Measurements from ENCODE around the gene RAX2. TPM values are rescaled to one million over a fixed set of nuclear protein-coding genes. Genes with fewer than 3 reads are reported as not detected.

The RAX2 gene
- total RNA-seq, 1 donor from 2014 or later, result not detected

DNA sequence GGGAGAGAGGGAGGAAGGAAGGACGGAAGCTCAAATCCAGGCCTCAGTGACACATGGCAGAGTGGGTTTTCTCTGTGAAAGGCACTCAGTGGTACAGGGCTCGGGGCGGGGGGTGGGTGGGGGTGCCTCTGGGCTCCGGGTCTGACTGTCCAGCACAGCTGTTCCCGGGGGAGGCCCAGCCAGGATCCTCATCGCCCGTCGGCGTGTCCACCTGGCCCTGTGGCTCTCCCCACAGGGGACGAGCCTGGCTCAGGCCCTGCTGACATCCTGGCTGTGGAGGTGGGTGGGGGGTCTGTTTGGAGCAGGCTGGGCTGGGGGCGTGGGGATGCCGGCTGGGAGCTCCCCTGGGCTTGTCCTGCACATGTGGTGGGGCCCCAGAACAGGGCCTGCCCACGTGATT lies 32.4 kb upstream of the RAX2 start:
- no peak for DNase-seq (ENCODE audit: low read depth)
- H3K4me3 ChIP-seq (ENCODE audit: low read depth, low read length), result no peak overlapping the region
- H3K27me3 ChIP-seq (ENCODE audit: control insufficient read depth, insufficient read depth, low read length), result peaks cover 21% of the 10 kb centered on the region
- TF ChIP-seq, protein P1, sequence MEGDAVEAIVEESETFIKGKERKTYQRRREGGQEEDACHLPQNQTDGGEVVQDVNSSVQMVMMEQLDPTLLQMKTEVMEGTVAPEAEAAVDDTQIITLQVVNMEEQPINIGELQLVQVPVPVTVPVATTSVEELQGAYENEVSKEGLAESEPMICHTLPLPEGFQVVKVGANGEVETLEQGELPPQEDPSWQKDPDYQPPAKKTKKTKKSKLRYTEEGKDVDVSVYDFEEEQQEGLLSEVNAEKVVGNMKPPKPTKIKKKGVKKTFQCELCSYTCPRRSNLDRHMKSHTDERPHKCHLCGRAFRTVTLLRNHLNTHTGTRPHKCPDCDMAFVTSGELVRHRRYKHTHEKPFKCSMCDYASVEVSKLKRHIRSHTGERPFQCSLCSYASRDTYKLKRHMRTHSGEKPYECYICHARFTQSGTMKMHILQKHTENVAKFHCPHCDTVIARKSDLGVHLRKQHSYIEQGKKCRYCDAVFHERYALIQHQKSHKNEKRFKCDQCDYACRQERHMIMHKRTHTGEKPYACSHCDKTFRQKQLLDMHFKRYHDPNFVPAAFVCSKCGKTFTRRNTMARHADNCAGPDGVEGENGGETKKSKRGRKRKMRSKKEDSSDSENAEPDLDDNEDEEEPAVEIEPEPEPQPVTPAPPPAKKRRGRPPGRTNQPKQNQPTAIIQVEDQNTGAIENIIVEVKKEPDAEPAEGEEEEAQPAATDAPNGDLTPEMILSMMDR (IDR thresholded peaks at IDR 0.05; ENCODE audit: insufficient read depth, low read length, poor library complexity, severe bottlenecking), result no peak
- no peaks in the 10 kb centered on the region for H3K36me3 ChIP-seq (ENCODE audit: control insufficient read depth, insufficient read depth, low read length)

DNA sequence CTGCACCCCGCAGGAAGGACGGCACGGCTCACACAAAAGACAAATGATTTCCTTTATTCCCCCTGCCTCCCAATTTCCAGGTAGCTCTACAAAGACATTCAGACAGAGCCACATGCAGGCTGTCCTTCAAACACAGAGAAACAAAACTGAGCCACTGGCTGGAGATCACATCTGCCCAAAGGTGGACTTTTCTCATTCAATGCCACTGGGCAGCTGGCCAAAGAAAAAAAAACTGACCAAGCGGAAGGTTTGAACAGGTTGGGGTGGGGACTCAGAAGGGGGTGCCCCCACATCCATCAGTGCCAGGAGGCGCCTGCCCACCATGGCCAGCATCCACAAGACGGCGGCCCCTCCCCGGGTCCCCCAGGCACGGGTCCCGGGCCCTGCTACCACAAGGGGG lies 32.0 kb upstream of the RAX2 start:
- no peak overlapping the region for H3K4me3 ChIP-seq (ENCODE audit: low read depth, low read length)
- no peak for DNase-seq (ENCODE audit: low read depth)
- H3K27me3 ChIP-seq (ENCODE audit: control insufficient read depth, insufficient read depth, low read length), result peaks cover 21% of the 10 kb centered on the region
- no peaks in the 10 kb centered on the region for H3K36me3 ChIP-seq (ENCODE audit: control insufficient read depth, insufficient read depth, low read length)
- TF ChIP-seq, protein P1 (IDR thresholded peaks at IDR 0.05; ENCODE audit: insufficient read depth, low read length, poor library complexity, severe bottlenecking), result no peak

DNA sequence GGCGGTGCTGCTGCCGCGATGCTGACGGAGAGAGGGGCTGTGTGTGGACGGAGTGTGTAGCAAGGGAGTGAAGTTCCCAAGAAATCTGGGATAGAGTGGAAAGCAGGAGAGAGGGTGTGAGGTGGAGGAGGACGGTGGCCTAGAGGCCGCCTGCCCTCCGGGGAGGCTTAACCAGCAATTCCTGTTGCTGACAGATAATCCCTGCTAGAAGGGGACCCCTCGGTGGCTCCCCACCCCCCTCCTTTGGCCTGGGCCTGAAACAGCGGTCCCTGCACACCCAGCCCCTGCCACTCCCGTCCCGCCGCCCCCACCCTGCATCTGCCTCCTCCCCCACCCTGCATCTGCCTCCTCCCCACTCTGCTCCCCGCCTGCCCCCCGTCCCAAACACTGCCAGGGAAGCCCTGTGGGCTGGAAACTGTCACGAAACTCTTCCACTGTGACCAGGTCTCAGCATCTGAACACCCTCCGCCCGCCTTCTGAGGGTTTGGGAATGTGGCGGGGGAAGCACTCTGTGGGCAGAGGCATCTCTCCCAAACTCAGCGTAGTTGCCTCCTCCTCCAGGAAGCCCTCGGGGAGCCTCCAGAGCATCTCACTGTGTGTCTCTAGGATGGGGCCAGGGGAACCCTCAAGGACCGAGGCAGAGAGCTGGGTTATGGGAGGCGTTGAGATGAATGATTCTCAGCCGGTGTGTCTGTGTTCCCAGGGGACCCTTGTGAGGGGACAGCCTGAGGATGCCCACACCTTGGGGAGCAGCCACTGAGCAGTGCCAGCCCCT lies 31.3 kb upstream of the RAX2 start:
- Histone ChIP-seq H3K36me3 (ENCODE audit: control insufficient read depth, insufficient read depth, low read length) (no peaks in the 10 kb centered on the region), H3K4me3 (ENCODE audit: low read depth, low read length) (no peak overlapping the region), H3K27me3 (ENCODE audit: control insufficient read depth, insufficient read depth, low read length) (peaks cover 21% of the 10 kb centered on the region)
- TF ChIP-seq, protein P1 (IDR thresholded peaks at IDR 0.05; ENCODE audit: insufficient read depth, low read length, poor library complexity, severe bottlenecking), result no peak
- DNase-seq (ENCODE audit: low read depth), result no peak

DNA sequence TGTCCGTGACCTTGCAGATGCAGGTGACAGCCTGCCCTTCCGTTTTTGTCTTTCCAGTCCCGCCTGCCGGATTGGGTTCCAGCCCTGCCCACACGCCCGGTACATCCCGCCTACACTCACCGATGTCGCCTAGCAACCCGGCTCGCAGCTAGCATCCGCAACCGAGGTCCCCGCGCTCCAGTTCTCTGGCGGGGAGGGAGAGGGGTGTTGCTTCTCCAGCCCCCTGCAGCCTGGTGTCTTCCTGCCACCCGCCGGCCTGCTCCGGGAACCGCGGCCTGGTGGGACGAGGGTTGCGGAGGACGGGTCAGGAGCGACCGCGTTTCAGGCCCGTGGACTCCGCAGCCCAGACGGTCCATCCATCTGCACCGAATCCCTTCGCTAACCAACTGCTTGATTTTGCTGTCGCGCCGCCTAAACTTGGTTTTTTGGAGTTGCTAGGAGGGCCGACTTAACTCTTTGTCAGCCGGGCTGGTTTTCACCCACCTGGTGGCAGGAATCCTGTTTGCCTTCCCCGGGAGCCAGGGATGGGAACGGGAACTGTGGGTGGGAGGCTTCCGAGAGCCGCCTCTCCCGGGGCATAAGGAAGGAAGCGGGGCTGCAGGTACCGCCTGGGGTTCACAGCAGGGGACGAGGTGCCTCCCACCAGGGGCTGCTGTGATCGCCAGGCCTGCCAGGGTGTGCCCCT lies 29.5 kb upstream of the RAX2 start:
- DNase-seq (ENCODE audit: low read depth), result no peak
- H3K36me3 ChIP-seq (ENCODE audit: control insufficient read depth, insufficient read depth, low read length), result no peaks in the 10 kb centered on the region
- TF ChIP-seq, protein P1 (IDR thresholded peaks at IDR 0.05; ENCODE audit: insufficient read depth, low read length, poor library complexity, severe bottlenecking), result no peak
- no peak overlapping the region for H3K4me3 ChIP-seq (ENCODE audit: low read depth, low read length)
- peaks cover 21% of the 10 kb centered on the region for H3K27me3 ChIP-seq (ENCODE audit: control insufficient read depth, insufficient read depth, low read length)

DNA sequence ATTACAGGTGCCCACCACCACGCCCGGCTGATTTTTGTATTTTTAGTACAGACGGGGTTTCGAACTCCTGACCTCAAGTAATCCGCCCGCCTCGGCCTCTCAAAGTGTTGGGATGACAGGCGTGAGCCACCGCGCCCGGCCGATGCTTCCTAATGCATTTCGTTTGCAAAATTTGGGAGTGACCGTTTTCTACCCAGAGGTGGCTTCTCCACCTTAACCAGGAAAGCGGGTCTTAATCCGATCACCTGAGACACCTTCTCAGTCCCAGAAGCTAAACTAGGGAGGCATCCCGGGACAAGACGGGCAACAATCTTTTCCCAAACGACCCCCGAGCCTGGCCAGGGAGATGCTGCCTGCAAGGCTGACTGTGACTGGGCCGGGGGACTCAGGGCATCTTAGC lies 29.0 kb upstream of the RAX2 start:
- TF ChIP-seq, protein P1 (IDR thresholded peaks at IDR 0.05; ENCODE audit: insufficient read depth, low read length, poor library complexity, severe bottlenecking), result no peak
- Histone ChIP-seq H3K4me3 (ENCODE audit: low read depth, low read length) (no peak overlapping the region), H3K27me3 (ENCODE audit: control insufficient read depth, insufficient read depth, low read length) (peaks cover 21% of the 10 kb centered on the region), H3K36me3 (ENCODE audit: control insufficient read depth, insufficient read depth, low read length) (no peaks in the 10 kb centered on the region)
- no peak for DNase-seq (ENCODE audit: low read depth)
